A549 (cell line): ENCODE results near the gene OTUD4. TPM values are rescaled to one million over a fixed set of nuclear protein-coding genes. Genes with fewer than 3 reads are reported as not detected.
A peak's percentile ranks its signal among the peaks of the same experiment; 100 is the strongest.
"Not testable (repeated sequence)": the region's sequence is repeated elsewhere in the genome, so short reads cannot be mapped to it uniquely, and the experiment has no call there.

ENCODE experiments used
- ATAC-seq, 2 experiments: fragments of 200-7000 bp in 1 of 2; fragments of >200 bp in 1 of 2; cut with Nextera tagmentation in 1 of 2; cut with Tn5 transposase in 1 of 2; 3 replicates each; pipeline versions ENCODE4 v1.8.0 to v1.9.1; 2018 to 2020; ENCODE audit warnings: mild to moderate bottlenecking in 1 of 2, moderate library complexity in 1 of 2
- CTCF ChIA-PET: fragments of 300-600 bp; sonication (Branson Sonifier 250); formaldehyde crosslinking; extraction: SDS; loops from one replicate; lab custom pipeline; 2021; ENCODE audit warnings: antibody characterized with exemption, inconsistent platforms; lab: Yijun Ruan, JAX
- POLR2A ChIA-PET: fragments of 350-600 bp; formaldehyde crosslinking; extraction: SDS; loops from one replicate; lab custom pipeline; 2021; ENCODE audit warnings: antibody characterized with exemption, inconsistent platforms; lab: Yijun Ruan, JAX
- DNase-seq, 2 experiments: peaks; one replicate each; pipeline versions ENCODE4 v3.0.0 to v3.0.0-alpha.2; 2011 to 2016; ENCODE audit warnings: low read depth in 1 of 2, low spot score in 1 of 2
- FAIRE-seq: peaks from 2 replicates; lab custom pipeline; 2011; peaks lifted over from hg19 to GRCh38; lab: Jason Lieb, UNC
- H3K27ac ChIP-seq, 2 experiments: fragments of >200 bp; sonication (Bioruptor Twin); formaldehyde crosslinking; 3 replicates each; pipeline ENCODE4 v1.5.1; 2016 to 2017
- H3K4me1 ChIP-seq: fragments of >200 bp; sonication (Bioruptor Twin); formaldehyde crosslinking; 3 replicates; pipeline ENCODE4 v1.6.1; 2016
- H3K4me2 ChIP-seq: fragments of >200 bp; sonication (Bioruptor Twin); formaldehyde crosslinking; 3 replicates; pipeline ENCODE4 v1.6.1; 2016
- H3K4me3 ChIP-seq: fragments of >200 bp; sonication (Bioruptor Twin); formaldehyde crosslinking; 3 replicates; pipeline ENCODE4 v1.5.1; 2016
- H3K9me3 ChIP-seq: fragments of >200 bp; sonication (Bioruptor Twin); formaldehyde crosslinking; 3 replicates; pipeline ENCODE4 v1.6.1; 2016
- ATOH8 ChIP-seq: fragments of 250-450 bp; sonication (Bioruptor Pico); IDR thresholded peaks from 2 replicates; pipeline ENCODE4 v1.5.0; 2020; ENCODE audit warnings: low read depth, mild to moderate bottlenecking, moderate library complexity
- EHMT2 ChIP-seq: fragments of 200-600 bp; sonication (generic); IDR thresholded peaks from 2 replicates; pipeline ENCODE4 v1.6.1; 2016; ENCODE audit warnings: antibody characterized with exemption, low read depth, mild to moderate bottlenecking, moderate library complexity
- ELK1 ChIP-seq: fragments of 150-350 bp; IDR thresholded peaks from 2 replicates; pipeline ENCODE4 v1.6.1; 2014; ENCODE audit warnings: low read depth, mild to moderate bottlenecking, low read length
- EP300 ChIP-seq, 2 experiments: fragments of >200 bp; sonication (Bioruptor Twin); formaldehyde crosslinking; IDR thresholded peaks; 2 replicates in 1 of 2; 3 replicates in 1 of 2; pipeline ENCODE4 v1.6.1; 2016 to 2017
- FOSL2 ChIP-seq, 2 experiments: fragments of 450-650 bp in 1 of 2; fragments of >200 bp in 1 of 2; sonication (Bioruptor Twin) in 1 of 2; formaldehyde crosslinking; IDR thresholded peaks; 2 replicates each; pipeline versions ENCODE4 v1.5.0 to v1.6.1; 2016 to 2020; ENCODE audit warnings: mild to moderate bottlenecking in 1 of 2, moderate library complexity in 1 of 2
- HEYL ChIP-seq: fragments of 250-450 bp; sonication (Bioruptor Pico); IDR thresholded peaks from 2 replicates; pipeline ENCODE4 v1.8.0; 2021; ENCODE audit warnings: mild to moderate bottlenecking, moderate library complexity
- HOXA7 ChIP-seq: fragments of 250-450 bp; sonication (Bioruptor Pico); IDR thresholded peaks from 2 replicates; pipeline ENCODE4 v1.5.0; 2020; ENCODE audit warnings: mild to moderate bottlenecking, moderate library complexity
- JUN ChIP-seq, 2 experiments: fragments of >200 bp; sonication (Bioruptor Twin); formaldehyde crosslinking; IDR thresholded peaks; 2 replicates in 1 of 2; 3 replicates in 1 of 2; pipeline ENCODE4 v1.6.1; 2016 to 2017
- JUNB ChIP-seq: fragments of >200 bp; sonication (Bioruptor Twin); formaldehyde crosslinking; IDR thresholded peaks from 2 replicates; pipeline ENCODE4 v1.6.1; 2016
- KDM5A ChIP-seq: fragments of 200-600 bp; sonication (generic); IDR thresholded peaks from 2 replicates; pipeline ENCODE4 v1.6.1; 2016; ENCODE audit warnings: antibody characterized with exemption, mild to moderate bottlenecking
- NR3C1 ChIP-seq: fragments of >200 bp; sonication (Bioruptor Twin); formaldehyde crosslinking; IDR thresholded peaks from 3 replicates; pipeline ENCODE4 v1.6.1; 2017
- PHF8 ChIP-seq: fragments of 200-600 bp; sonication (generic); IDR thresholded peaks from 2 replicates; pipeline ENCODE4 v1.6.1; 2016; ENCODE audit warnings: low read depth, mild to moderate bottlenecking, antibody characterized with exemption, moderate library complexity, borderline replicate concordance
- POLR2A ChIP-seq: IDR thresholded peaks from 2 replicates; pipeline ENCODE4 v1.6.1; 2012; ENCODE audit warnings: mild to moderate bottlenecking, low read length
- RCOR1 ChIP-seq: fragments of 150-350 bp; IDR thresholded peaks from 2 replicates; pipeline ENCODE4 v1.6.1; 2014; ENCODE audit warnings: antibody characterized with exemption, low read length, low read depth
- REST ChIP-seq: fragments of 200-600 bp; sonication (generic); IDR thresholded peaks from 2 replicates; pipeline ENCODE4 v1.6.1; 2016; ENCODE audit warnings: antibody characterized with exemption, mild to moderate bottlenecking, moderate library complexity
- SREBF2 ChIP-seq: fragments of 450-650 bp; IDR thresholded peaks from 2 replicates; pipeline ENCODE4 v1.6.1; 2014; ENCODE audit warnings: mild to moderate bottlenecking, moderate library complexity
- ZC3H11A ChIP-seq: fragments of 450-650 bp; IDR thresholded peaks from 2 replicates; pipeline ENCODE4 v1.6.1; 2014; ENCODE audit warnings: antibody characterized with exemption, mild to moderate bottlenecking
- ZNF302 ChIP-seq: fragments of 250-450 bp; sonication (Bioruptor Pico); IDR thresholded peaks from 2 replicates; pipeline ENCODE4 v1.9.0; 2021; ENCODE audit warnings: inconsistent platforms, mild to moderate bottlenecking, moderate library complexity
- ZSCAN20 ChIP-seq: fragments of 250-450 bp; sonication (Bioruptor Pico); IDR thresholded peaks from 2 replicates; pipeline ENCODE4 v1.8.0; 2022; ENCODE audit warnings: mild to moderate bottlenecking, moderate library complexity
- WGBS: methylation state at CpG from one replicate; pipeline ENCODE4 v1.1.6; 2017; ENCODE audit errors: missing lambda C conversion rate; 5-methylcytosine and 5-hydroxymethylcytosine counted together
- polyA minus RNA-seq: library from RNA; depleted of rRNA, polyadenylated mRNA; stranded (reverse); fragments of >200 nt; gene quantifications from 2 replicates; pipeline ENCODE4 v1.2.3, GENCODE V29; 2011; rRNA and poly(A)+ RNA removed
- polyA plus RNA-seq, 4 experiments: library from polyadenylated mRNA; depleted of rRNA in 3 of 4; stranded (reverse); fragments of >200 nt; fragmentation: RNase III in 1 of 4; extraction: RNeasy Plus Mini Kit Qiagen cat#74134 plus additional on column Dnase treatment in 1 of 4; gene quantifications; 2 replicates in 3 of 4; 3 replicates in 1 of 4; pipeline ENCODE4 v1.2.3, GENCODE V29; 2011 to 2017
- TF ChIP-seq, protein P1 (sequence below): IDR thresholded peaks from 2 replicates; pipeline ENCODE4 v1.6.1; 2012; ENCODE audit warnings: low read depth, borderline replicate concordance
- TF ChIP-seq, protein P2 (sequence below): fragments of >200 bp; sonication (Bioruptor Twin); formaldehyde crosslinking; IDR thresholded peaks from 3 replicates; pipeline ENCODE4 v1.5.1; 2016
- TF ChIP-seq, protein P3 (sequence below): fragments of 250-450 bp; sonication (Bioruptor Pico); IDR thresholded peaks from 2 replicates; pipeline ENCODE4 v1.5.0; 2021; ENCODE audit warnings: mild to moderate bottlenecking, moderate library complexity, borderline replicate concordance

OTUD4 gene
- polyA plus RNA-seq (2011; rRNA removed) (28.3 and 34.8 TPM in 2 replicates), polyA plus RNA-seq (2017; fragmentation: RNase III; extraction: RNeasy Plus Mini Kit Qiagen cat#74134 plus additional on column Dnase treatment) (11.5 to 13.1 TPM (median 12.6 TPM) in 3 replicates), polyA minus RNA-seq (24.8 and 26.2 TPM in 2 replicates)
- polyA plus RNA-seq (2012; cell fraction: cytosol; rRNA removed): 5.9 and 6.6 TPM in 2 replicates
- polyA plus RNA-seq (2012; cell fraction: nucleus; rRNA removed): 4.3 and 6.5 TPM in 2 replicates

DNA sequence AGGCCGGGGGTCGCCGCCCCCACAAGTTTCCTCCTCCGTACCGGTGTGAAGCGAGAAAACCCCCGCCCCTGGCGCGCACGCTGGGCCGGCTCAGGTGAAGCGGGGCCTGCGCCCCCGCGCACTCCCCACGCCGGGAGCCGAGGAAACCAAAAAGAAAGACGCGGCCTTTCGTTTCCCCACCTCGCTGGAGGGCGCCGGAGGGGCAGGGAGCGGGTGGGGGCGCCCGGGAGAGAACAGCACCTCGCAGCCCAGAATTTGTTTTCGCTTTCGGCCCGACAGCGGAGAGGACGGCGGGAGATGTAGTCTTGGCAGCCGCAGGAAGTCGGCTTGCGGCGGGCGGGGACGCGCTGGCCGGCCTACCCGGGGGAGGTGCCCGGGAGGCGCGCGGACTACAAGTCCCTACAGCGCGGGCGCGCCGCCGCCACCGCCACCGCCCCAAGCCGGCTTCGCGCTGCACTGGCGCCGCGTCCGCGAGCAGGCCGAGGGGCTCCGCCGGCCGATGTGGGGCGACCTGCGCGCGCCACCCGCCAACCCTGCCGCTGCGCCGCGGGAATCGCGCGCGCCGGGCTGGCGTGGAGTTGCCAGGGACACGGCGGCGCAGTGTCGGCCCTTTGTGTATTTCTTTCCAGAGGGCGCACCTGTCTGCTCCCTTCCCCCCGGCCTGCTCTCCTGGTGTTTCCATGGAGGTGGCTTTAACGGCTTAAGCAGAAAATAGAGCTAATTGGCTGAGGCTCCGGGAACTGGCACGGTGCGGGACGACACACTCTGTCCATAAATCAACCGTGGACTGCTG lies at the start of gene OTUD4:
Gene OTUD4 (minus strand): TSS at position 292 of the 793 bp plus-strand sequence. CDS start 616 bp downstream, outside the sequence.
- peaks cover 13% of the 10 kb centered on the region; the same call in 2 of the 3 replicates for H3K4me1 ChIP-seq
- DNase-seq (peak; percentile 60 to 94), ATAC-seq (peak; percentile 91 to 95), FAIRE-seq (no peak)
- peak within 1 kb of the TSS; percentile 85 to 99 for H3K27ac ChIP-seq
- TF ChIP-seq HOXA7 (no peak), EHMT2 (no peak), PHF8 (peak; percentile 36; the same call in 1 of the 2 replicates), NR3C1 (no peak), EP300 (IDR thresholded peaks at IDR 0.05) (no peak), POLR2A (peak; percentile 36; the same call in 1 of the 2 replicates), SREBF2 (no peak), REST (no peak), ELK1 (no peak), JUNB (no peak), ZSCAN20 (CRISPR knock-in tag) (no peak), RCOR1 (no peak), ZC3H11A (no peak), ATOH8 (CRISPR knock-in tag) (no peak), HEYL (CRISPR knock-in tag) (no peak), ZNF302 (CRISPR knock-in tag) (no peak), JUN (IDR thresholded peaks at IDR 0.05) (peak; percentile 22 to 51; a peak in 3 of 5 replicates), KDM5A (no peak), FOSL2 (IDR thresholded peaks at IDR 0.05) (no peak), FOSL2 (CRISPR knock-in tag; IDR thresholded peaks at IDR 0.05) (no peak)
- TF ChIP-seq, protein P1, sequence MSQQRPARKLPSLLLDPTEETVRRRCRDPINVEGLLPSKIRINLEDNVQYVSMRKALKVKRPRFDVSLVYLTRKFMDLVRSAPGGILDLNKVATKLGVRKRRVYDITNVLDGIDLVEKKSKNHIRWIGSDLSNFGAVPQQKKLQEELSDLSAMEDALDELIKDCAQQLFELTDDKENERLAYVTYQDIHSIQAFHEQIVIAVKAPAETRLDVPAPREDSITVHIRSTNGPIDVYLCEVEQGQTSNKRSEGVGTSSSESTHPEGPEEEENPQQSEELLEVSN: no peak
- TF ChIP-seq, protein P2, sequence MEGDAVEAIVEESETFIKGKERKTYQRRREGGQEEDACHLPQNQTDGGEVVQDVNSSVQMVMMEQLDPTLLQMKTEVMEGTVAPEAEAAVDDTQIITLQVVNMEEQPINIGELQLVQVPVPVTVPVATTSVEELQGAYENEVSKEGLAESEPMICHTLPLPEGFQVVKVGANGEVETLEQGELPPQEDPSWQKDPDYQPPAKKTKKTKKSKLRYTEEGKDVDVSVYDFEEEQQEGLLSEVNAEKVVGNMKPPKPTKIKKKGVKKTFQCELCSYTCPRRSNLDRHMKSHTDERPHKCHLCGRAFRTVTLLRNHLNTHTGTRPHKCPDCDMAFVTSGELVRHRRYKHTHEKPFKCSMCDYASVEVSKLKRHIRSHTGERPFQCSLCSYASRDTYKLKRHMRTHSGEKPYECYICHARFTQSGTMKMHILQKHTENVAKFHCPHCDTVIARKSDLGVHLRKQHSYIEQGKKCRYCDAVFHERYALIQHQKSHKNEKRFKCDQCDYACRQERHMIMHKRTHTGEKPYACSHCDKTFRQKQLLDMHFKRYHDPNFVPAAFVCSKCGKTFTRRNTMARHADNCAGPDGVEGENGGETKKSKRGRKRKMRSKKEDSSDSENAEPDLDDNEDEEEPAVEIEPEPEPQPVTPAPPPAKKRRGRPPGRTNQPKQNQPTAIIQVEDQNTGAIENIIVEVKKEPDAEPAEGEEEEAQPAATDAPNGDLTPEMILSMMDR: no peak; the same call in 2 of the 3 replicates
- TF ChIP-seq, protein P3, sequence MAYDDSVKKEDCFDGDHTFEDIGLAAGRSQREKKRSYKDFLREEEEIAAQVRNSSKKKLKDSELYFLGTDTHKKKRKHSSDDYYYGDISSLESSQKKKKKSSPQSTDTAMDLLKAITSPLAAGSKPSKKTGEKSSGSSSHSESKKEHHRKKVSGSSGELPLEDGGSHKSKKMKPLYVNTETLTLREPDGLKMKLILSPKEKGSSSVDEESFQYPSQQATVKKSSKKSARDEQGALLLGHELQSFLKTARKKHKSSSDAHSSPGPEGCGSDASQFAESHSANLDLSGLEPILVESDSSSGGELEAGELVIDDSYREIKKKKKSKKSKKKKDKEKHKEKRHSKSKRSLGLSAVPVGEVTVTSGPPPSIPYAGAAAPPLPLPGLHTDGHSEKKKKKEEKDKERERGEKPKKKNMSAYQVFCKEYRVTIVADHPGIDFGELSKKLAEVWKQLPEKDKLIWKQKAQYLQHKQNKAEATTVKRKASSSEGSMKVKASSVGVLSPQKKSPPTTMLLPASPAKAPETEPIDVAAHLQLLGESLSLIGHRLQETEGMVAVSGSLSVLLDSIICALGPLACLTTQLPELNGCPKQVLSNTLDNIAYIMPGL (CRISPR knock-in tag): no peak
- peak within 1 kb of the TSS; percentile 65 for H3K4me3 ChIP-seq
- H3K9me3 ChIP-seq: no peaks in the 10 kb centered on the region
- peak within 1 kb of the TSS; percentile 82 for H3K4me2 ChIP-seq
- ChIA-PET POLR2A (no interaction called here), CTCF (no interaction called here)
- 0% methylated on average over 18 of the region's 94 CpGs for WGBS

GRCh38 chr4:145223228-145223627 lies 42.8 kb upstream of the OTUD4 start:
- CTCF ChIA-PET: interaction anchor here (1.0 to 1.2 kb wide), 2 partner anchors 11 to 387 kb away, joined by 3 read pairs; no protein-coding TSS in a partner anchor
- ATAC-seq, H3K9me3 ChIP-seq, H3K4me3 ChIP-seq, FAIRE-seq, H3K4me2 ChIP-seq, H3K4me1 ChIP-seq, DNase-seq, H3K27ac ChIP-seq, POLR2A ChIA-PET: not testable (repeated sequence)
- 44% methylated on average over 7 of the region's 7 CpGs for WGBS

DNA sequence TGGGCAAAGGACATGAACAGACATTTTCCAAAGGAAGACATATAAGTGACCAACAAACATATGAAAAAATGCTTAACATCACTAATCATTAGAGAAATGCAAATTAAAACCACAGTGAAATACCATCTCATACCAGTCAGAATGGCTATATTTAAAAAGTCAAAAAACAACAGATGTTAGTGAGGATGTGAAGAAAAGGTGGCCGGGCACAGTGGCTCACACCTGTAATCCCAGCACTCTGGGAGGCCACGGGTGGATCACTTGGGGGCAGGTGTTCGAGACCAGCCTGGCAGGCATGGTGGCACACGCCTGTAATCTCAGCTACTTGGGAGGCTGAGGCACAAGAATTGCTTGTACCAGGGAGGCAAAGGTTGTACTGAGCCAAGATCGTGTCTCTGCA lies 41.1 kb upstream of the OTUD4 start:
- ATAC-seq, H3K27ac ChIP-seq, H3K4me3 ChIP-seq, POLR2A ChIA-PET, CTCF ChIA-PET, DNase-seq, H3K4me2 ChIP-seq, H3K9me3 ChIP-seq, FAIRE-seq, H3K4me1 ChIP-seq: not testable (repeated sequence)
- WGBS: 14% methylated on average over 5 of the region's 5 CpGs
